Measurements from ENCODE around the gene HMSD.

The HMSD gene, protein sequence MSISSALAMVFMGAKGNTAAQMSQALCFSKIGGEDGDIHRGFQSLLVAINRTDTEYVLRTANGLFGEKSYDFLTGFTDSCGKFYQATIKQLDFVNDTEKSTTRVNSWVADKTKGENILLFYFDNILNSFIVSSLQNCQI

DNA sequence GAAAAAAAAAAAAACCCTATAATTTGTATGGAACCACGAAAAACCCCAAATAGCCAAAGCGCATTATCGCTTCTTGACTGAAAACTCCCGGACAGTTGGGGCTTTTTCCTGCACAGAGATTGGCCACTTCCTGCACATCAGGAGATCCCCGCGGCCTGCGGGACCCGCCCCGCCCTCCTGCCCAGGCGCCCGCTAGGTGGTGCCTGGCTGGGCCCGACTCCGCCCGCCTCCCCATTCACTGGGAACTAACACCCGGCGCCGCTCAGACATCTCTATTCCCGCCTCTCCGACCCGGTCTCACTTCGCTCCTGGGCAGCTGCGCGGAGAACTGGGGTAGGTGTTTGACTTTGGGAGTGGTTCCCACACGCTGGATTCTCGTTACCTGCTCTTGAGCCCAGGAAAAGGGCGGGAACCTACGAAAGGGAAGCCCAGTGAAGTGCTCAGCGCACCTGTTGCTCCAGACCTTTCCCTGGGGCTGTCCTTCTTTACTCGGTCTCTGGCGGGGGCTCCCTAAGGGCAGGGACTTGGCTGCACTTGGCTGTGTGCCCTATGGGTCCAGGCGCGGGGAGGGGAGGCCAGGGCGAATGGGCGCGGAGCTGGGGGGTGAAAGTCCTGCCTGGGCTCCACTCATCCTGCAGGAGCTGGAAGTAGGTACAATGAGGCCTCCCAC, at the start of gene HMSD:
TSS of gene HMSD (plus strand) at position 234 of the 670 bp plus-strand sequence. CDS start 4,155 bp downstream, outside the sequence.
- TF ChIP-seq, protein P1, sequence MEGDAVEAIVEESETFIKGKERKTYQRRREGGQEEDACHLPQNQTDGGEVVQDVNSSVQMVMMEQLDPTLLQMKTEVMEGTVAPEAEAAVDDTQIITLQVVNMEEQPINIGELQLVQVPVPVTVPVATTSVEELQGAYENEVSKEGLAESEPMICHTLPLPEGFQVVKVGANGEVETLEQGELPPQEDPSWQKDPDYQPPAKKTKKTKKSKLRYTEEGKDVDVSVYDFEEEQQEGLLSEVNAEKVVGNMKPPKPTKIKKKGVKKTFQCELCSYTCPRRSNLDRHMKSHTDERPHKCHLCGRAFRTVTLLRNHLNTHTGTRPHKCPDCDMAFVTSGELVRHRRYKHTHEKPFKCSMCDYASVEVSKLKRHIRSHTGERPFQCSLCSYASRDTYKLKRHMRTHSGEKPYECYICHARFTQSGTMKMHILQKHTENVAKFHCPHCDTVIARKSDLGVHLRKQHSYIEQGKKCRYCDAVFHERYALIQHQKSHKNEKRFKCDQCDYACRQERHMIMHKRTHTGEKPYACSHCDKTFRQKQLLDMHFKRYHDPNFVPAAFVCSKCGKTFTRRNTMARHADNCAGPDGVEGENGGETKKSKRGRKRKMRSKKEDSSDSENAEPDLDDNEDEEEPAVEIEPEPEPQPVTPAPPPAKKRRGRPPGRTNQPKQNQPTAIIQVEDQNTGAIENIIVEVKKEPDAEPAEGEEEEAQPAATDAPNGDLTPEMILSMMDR (IDR thresholded peaks at IDR 0.05; ENCODE audit: low read depth, low read length) = peak; percentile 33
- DNase-seq (ENCODE audit: low read depth in 2 of 2) = peak; percentile 36 to 42
- peak within 1 kb of the TSS; percentile 41 to 49 for H3K4me3 ChIP-seq (replicated peaks in 1 of 2; ENCODE audit: low read depth in 2 of 2, low read length in 2 of 2)

DNA sequence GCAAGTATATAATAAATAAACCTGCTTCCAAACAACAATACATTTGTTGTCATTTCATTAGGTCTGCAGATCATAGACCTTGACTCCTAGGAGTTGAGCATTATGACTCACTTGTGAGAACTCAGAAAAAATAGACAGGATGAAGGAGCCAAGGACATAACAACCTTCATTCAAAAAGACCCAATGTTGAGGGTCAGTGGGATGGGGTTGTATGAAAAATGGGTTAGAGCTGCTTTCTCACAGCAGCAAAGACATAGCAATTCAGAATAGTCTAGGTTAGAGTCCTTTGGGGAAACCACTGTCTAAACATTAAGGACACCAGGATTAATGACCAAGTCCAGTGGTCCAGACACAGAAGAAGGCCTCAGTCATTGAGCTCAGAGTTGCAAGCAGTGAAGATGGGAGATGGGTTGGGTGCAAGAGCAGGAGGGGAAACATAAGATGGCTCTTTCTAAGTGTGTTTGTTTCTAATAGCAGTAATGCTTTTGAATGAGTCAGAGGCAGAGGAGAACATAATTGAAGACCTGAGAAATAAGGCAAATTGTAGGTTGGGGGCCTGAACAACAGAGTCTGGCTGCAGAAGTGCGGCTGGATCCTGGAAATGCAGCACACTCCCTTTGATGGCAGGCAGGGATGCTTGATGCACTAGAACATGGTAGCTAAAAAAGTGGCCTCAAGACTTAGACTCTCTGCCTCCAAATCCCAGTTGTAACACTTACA, 45.1 kb upstream of the HMSD start:
- TF ChIP-seq, protein P1 (IDR thresholded peaks at IDR 0.05; ENCODE audit: low read depth, low read length) = no peak
- no peak for DNase-seq (ENCODE audit: low read depth in 2 of 2)
- H3K4me3 ChIP-seq (replicated peaks in 1 of 2; ENCODE audit: low read depth in 2 of 2, low read length in 2 of 2) = no peak overlapping the region

DNA sequence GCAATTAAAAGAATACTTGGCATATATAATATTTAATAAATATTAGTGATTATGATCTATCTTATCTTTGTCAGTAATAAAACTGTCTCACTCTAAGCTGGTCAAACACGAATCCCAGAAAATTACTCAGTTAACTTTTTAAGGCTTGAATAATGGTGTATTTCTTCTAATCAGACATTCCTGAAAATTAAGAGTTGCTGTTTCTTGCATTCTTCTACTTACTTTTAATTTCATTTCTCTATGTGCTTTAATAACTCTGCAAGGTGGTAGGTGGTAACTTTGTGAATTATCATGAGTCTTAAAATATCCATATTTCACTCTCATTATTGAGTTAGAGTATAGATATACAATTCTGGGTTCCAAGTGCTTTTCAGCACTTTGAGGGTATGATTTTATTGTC, 44.4 kb upstream of the HMSD start:
- DNase-seq (ENCODE audit: low read depth in 2 of 2) = no peak
- H3K4me3 ChIP-seq (replicated peaks in 1 of 2; ENCODE audit: low read depth in 2 of 2, low read length in 2 of 2) = no peak overlapping the region
- TF ChIP-seq, protein P1 (IDR thresholded peaks at IDR 0.05; ENCODE audit: low read depth, low read length) = no peak

DNA sequence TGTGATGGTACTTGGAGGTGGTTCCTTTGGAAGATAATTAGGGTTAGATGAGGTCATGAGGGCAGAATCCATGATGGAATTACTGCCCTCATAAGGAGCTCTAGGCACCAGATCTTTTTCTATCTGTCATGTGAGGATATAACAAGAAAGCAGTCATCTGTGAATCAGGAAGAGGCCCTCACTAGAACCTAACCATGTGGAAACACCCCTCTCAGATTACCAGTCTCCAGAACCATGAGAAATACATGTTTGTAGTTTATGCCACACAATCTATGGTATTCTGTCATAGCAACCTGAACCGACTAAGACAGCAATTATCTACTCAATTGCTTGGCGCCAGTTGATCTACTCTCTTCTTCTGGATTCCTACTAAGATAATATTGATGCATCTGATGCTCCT, 43.7 kb upstream of the HMSD start:
- TF ChIP-seq, protein P1 (IDR thresholded peaks at IDR 0.05; ENCODE audit: low read depth, low read length) = no peak

DNA sequence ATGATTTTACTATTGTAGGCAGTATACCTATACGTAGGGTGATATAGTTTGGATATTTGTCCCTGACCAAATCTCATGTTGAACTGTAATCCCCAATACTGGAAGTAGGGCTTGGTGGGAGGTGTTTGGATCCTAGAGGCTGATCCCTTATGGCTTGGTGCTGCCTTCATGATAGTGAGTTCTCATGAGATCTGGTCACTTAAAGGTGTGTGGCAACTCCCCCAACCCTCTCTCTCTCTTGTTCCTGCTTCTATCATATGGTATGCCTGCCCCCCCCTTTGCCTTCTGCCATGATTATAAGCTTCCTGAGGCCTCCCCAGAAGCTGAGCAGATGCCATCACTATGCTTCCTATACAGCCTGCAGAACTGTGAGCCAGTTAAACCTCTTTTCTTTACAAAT, 43.0 kb upstream of the HMSD start:
- H3K4me3 ChIP-seq (replicated peaks in 1 of 2; ENCODE audit: low read depth in 2 of 2, low read length in 2 of 2) = no peak overlapping the region
- TF ChIP-seq, protein P1 (IDR thresholded peaks at IDR 0.05; ENCODE audit: low read depth, low read length) = no peak
- no peak for DNase-seq (ENCODE audit: low read depth in 2 of 2)

More for the DNA sequence above, 43.7 kb upstream of the HMSD start:
- H3K4me3 ChIP-seq (replicated peaks in 1 of 2; ENCODE audit: low read depth in 2 of 2, low read length in 2 of 2) = no peak overlapping the region
- no peak for DNase-seq (ENCODE audit: low read depth in 2 of 2)

DNA sequence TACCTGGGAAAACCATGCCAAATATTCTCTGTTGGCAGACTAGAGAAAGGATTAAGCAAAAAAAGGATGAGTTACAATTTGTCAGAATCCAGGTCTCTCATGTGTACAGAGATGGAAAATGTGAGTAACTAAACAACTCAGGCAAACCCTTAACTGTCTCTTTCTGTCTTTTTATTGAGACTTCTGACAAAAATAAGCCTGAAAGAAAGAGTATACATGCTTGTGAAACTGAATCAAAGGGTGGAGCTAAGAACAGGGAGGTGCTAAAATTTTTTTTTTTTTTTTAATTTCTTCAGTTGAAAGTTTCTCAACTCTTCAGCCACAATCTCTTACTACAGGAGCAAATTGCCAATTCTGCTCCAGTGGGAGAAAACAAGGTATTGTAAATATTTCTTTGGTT, 41.4 kb upstream of the HMSD start, which contains the start of gene SERPINB10:
TSS of gene SERPINB10 (plus strand) at position 295 of the 400 bp plus-strand sequence. CDS start 7,553 bp downstream, outside the sequence.
- peak in 1 of 2 donors; percentile 8 for DNase-seq (ENCODE audit: low read depth in 2 of 2)
- TF ChIP-seq, protein P1 (IDR thresholded peaks at IDR 0.05; ENCODE audit: low read depth, low read length) = no peak

More for the DNA sequence above, 41.4 kb upstream of the HMSD start, which contains the start of gene SERPINB10:
- H3K4me3 ChIP-seq (replicated peaks in 1 of 2; ENCODE audit: low read depth in 2 of 2, low read length in 2 of 2) = no peak within 1 kb of the TSS
